Mesothelial cell of epicardium (in vitro differentiated cells): ENCODE results near the gene TFF3. TPM values are rescaled to one million over a fixed set of nuclear protein-coding genes. Genes with fewer than 3 reads are reported as not detected.

Experiments
- DNase-seq, 2 experiments: peaks; one replicate each; pipeline ENCODE4 v3.0.0; 2021; ENCODE audit warnings: low spot score in 2 of 2; ENCODE audit not compliant: unreplicated experiment in 2 of 2
- H3K27ac Mint-ChIP-seq: 2 replicates; pipeline ENCODE4 v1.8.0; 2021; ENCODE audit warnings: mixed read lengths
- H3K27me3 Mint-ChIP-seq: 2 replicates; pipeline ENCODE4 v1.8.0; 2021; ENCODE audit warnings: low read depth, mixed read lengths
- H3K36me3 Mint-ChIP-seq: 2 replicates; pipeline ENCODE4 v1.8.0; 2021; ENCODE audit warnings: mixed read lengths
- H3K4me1 Mint-ChIP-seq: 2 replicates; pipeline ENCODE4 v1.8.0; 2021; ENCODE audit warnings: mixed read lengths
- H3K4me3 Mint-ChIP-seq: 2 replicates; pipeline ENCODE4 v1.8.0; 2021; ENCODE audit warnings: mild to moderate bottlenecking, moderate library complexity, mixed read lengths
- H3K9me3 Mint-ChIP-seq: 2 replicates; pipeline ENCODE4 v1.8.0; 2021; ENCODE audit warnings: mixed read lengths
- total RNA-seq: library from RNA; stranded (reverse); gene quantifications from 3 replicates; pipeline ENCODE4 v1.2.1, GENCODE V29; 2021
- TF ChIP-seq, protein P1 (sequence below): fragments of 200-600 bp; sonication (generic); IDR thresholded peaks from one replicate; pipeline ENCODE4 v1.5.0; 2021; ENCODE audit warnings: antibody characterized with exemption; ENCODE audit not compliant: unreplicated experiment

Gene TFF3
- total RNA-seq, 1 donor from 2014 or later: not detected

DNA sequence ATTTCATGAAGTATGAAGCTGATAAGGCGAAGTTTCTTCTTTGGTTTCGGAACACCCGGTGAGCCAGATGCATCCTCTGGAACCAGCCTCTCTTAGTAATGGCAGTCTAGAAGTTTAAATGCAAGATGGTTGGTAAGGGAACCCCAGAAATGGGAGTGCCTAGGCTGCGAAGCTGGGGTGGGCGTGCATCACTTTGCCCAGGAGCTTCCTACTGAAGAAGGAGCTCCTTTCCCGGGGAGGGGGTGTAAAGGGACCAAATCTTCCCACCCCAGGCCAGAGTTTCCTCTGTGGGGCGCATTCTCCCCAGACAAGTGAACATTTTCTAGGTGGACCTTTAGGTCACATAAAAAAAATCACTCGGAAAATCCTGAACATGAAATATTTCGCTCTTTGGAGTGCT lies 31.2 kb upstream of the TFF3 start:
- DNase-seq: no peak
- Mint-ChIP-seq H3K27ac (no peak overlapping the region), H3K9me3 (no peaks in the 10 kb centered on the region), H3K36me3 (no peaks in the 10 kb centered on the region), H3K4me3 (no peak overlapping the region), H3K27me3 (peaks cover 7% of the 10 kb centered on the region), H3K4me1 (no peaks in the 10 kb centered on the region)
- TF ChIP-seq, protein P1, sequence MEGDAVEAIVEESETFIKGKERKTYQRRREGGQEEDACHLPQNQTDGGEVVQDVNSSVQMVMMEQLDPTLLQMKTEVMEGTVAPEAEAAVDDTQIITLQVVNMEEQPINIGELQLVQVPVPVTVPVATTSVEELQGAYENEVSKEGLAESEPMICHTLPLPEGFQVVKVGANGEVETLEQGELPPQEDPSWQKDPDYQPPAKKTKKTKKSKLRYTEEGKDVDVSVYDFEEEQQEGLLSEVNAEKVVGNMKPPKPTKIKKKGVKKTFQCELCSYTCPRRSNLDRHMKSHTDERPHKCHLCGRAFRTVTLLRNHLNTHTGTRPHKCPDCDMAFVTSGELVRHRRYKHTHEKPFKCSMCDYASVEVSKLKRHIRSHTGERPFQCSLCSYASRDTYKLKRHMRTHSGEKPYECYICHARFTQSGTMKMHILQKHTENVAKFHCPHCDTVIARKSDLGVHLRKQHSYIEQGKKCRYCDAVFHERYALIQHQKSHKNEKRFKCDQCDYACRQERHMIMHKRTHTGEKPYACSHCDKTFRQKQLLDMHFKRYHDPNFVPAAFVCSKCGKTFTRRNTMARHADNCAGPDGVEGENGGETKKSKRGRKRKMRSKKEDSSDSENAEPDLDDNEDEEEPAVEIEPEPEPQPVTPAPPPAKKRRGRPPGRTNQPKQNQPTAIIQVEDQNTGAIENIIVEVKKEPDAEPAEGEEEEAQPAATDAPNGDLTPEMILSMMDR: no peak

DNA sequence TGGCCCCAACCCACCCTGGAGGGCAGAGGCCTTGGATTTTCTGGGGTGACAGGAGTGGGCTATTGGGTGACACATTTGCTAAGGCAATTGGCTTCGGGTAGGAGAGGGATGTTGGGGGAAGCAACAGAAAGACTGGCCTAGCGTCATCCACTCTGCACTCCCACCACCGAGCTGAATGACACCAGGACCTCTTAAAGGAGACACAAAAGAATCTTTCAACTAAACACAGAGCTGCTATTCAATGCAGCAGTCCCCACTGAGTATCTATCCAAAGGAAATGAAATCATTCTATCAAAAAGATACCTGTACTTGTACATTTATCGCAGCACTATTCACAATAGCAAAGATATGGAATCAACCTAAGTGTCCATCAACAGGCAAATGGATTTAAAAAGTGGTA lies 29.4 kb upstream of the TFF3 start:
- Mint-ChIP-seq H3K4me1 (no peaks in the 10 kb centered on the region), H3K27ac (no peak overlapping the region), H3K4me3 (no peak overlapping the region), H3K27me3 (peaks cover 7% of the 10 kb centered on the region), H3K36me3 (no peaks in the 10 kb centered on the region), H3K9me3 (no peaks in the 10 kb centered on the region)
- DNase-seq: no peak
- TF ChIP-seq, protein P1: no peak

DNA sequence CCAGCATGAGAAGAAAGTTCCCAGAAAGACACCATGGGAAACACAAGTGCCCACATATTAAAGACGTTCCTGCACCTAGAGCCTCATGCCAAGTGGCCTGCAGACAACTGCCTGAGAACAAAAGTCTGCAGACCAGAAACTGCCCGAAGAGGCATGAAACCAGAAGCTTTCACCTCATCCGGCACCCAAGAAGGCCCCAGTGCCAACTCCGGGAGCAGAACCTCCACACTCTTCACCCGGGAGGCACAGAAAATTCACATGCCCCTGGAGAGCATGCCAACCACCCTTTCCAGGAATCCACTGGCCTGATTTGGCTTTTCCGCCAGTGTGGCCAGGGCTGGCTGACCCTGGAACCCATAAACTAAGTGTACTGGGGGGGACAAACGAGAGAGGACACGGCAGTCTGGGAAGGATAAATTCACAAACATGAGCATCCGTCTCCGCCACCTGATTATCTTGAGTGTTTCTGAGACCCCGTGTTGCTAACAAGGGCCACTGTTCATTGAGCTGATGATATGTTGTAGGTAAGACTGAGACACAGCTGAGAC lies 28.8 kb upstream of the TFF3 start:
- peak in 1 of 2 experiments; percentile 9 for DNase-seq

DNA sequence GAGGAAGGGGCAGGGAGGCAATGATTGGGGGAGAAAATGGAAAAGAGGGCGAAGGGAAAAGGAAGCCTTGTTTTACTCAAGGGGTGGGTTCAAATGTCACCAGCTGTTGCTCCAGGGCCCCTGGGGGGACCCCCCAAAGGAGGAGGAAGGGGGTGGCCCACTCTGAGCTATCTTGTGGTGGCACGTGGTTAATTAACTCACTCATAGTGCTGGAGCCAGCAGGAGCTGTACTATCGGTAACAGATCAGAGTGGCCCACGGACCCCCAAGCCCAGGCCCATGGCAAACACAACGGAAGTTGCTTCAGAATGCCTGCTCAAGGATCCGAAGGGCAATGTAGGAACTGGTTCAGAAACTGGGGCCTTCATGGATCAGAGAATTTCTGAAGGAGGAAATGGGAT lies 28.3 kb upstream of the TFF3 start:
- no peaks in the 10 kb centered on the region for H3K4me1 Mint-ChIP-seq
- H3K4me3 Mint-ChIP-seq: no peak overlapping the region
- H3K36me3 Mint-ChIP-seq: no peaks in the 10 kb centered on the region
- H3K27me3 Mint-ChIP-seq: peaks cover 7% of the 10 kb centered on the region
- no peaks in the 10 kb centered on the region for H3K9me3 Mint-ChIP-seq
- TF ChIP-seq, protein P1: no peak
- no peak for DNase-seq
- no peak overlapping the region for H3K27ac Mint-ChIP-seq

More for the DNA sequence above, 28.8 kb upstream of the TFF3 start:
- Mint-ChIP-seq H3K36me3 (no peaks in the 10 kb centered on the region), H3K9me3 (no peaks in the 10 kb centered on the region), H3K27ac (no peak overlapping the region), H3K4me1 (no peaks in the 10 kb centered on the region), H3K4me3 (no peak overlapping the region), H3K27me3 (peaks cover 7% of the 10 kb centered on the region)
- TF ChIP-seq, protein P1: no peak

DNA sequence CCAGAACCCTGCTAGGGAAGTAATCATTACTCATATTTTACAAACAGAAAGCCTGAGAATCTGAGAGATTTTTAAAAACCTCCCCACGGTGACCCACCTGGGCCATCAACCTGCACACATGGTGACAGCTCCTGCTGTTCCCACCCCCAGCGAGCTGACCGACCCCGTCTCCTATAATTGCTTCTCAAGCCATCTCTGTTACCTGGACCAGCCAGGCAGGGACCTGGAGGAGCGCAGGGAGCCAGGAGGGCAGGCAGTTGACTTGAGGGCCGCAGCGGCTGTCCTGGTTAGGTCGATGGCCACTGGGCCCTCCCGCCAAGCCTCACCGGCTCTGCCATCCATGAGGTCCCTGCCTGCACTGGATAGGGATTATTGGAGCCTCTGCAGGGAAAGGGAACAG lies 27.9 kb upstream of the TFF3 start:
- H3K9me3 Mint-ChIP-seq: no peaks in the 10 kb centered on the region
- TF ChIP-seq, protein P1: no peak
- H3K36me3 Mint-ChIP-seq: no peaks in the 10 kb centered on the region
- H3K27me3 Mint-ChIP-seq: peaks cover 6% of the 10 kb centered on the region
- H3K27ac Mint-ChIP-seq: no peak overlapping the region
- no peak overlapping the region for H3K4me3 Mint-ChIP-seq
- H3K4me1 Mint-ChIP-seq: no peaks in the 10 kb centered on the region
- no peak for DNase-seq
